CD4-positive, alpha-beta T cell (primary cell): ENCODE results near the gene ERFE. TPM values are rescaled to one million over a fixed set of nuclear protein-coding genes. Genes with fewer than 3 reads are reported as not detected.

Source experiments
- ATAC-seq: fragments of 200-7000 bp; cut with Tn5 transposase; one replicate; pipeline ENCODE4 v1.10.0; 2022; ENCODE audit warnings: mild to moderate bottlenecking; ENCODE audit not compliant: poor library complexity
- CTCF ChIA-PET: fragments of 350-600 bp; sonication (Branson Sonifier 250); formaldehyde crosslinking; loops from one replicate; lab custom pipeline; 2021; ENCODE audit warnings: antibody characterized with exemption, inconsistent platforms; lab: Charles Lee
- POLR2A ChIA-PET: fragments of 350-600 bp; sonication (Branson Sonifier 250); formaldehyde crosslinking; loops from one replicate; lab custom pipeline; 2021; ENCODE audit warnings: antibody characterized with exemption, inconsistent platforms; lab: Charles Lee
- DNase-seq, 14 experiments: peaks; one replicate each; pipeline ENCODE4 v3.0.0-alpha.2; 2013 to 2020; ENCODE audit warnings: mixed read lengths in 2 of 14
- H3K27ac ChIP-seq, 2 donors: one replicate each; pipeline versions ENCODE4 v1.5.1 to v1.7.0; 2013; ENCODE audit warnings: low read length in 2 of 2, low read depth in 1 of 2, mild to moderate bottlenecking in 1 of 2
- H3K27me3 ChIP-seq, 2 experiments: 1 replicate in 1 of 2; 2 replicates in 1 of 2; pipeline versions ENCODE4 v1.6.1 to v1.7.0; 2013; ENCODE audit warnings: low read length in 2 of 2, control low read depth in 1 of 2, mild to moderate bottlenecking in 1 of 2, moderate library complexity in 1 of 2; ENCODE audit not compliant: insufficient read depth in 2 of 2, control insufficient read depth in 1 of 2
- H3K36me3 ChIP-seq: one replicate; pipeline ENCODE4 v1.6.1; 2013; ENCODE audit warnings: low read length, control low read depth; ENCODE audit not compliant: insufficient read depth
- H3K4me1 ChIP-seq: one replicate; pipeline ENCODE4 v1.6.1; 2013; ENCODE audit warnings: low read length, control low read depth; ENCODE audit not compliant: insufficient read depth
- H3K4me3 ChIP-seq: one replicate; pipeline ENCODE4 v1.5.1; 2013; ENCODE audit warnings: mild to moderate bottlenecking, low read length, moderate library complexity
- H3K9me3 ChIP-seq, 2 experiments: 1 replicate in 1 of 2; 2 replicates in 1 of 2; pipeline versions ENCODE4 v1.6.1 to v1.7.0; 2013; ENCODE audit warnings: low read length in 2 of 2, mild to moderate bottlenecking in 2 of 2, control low read depth in 1 of 2, moderate library complexity in 1 of 2; ENCODE audit not compliant: control insufficient read depth in 1 of 2, insufficient read depth in 1 of 2
- H3K27ac Mint-ChIP-seq: one replicate; pipeline ENCODE4 v1.8.0; 2020; ENCODE audit warnings: mixed read lengths
- H3K27me3 Mint-ChIP-seq: one replicate; pipeline ENCODE4 v1.8.0; 2021; ENCODE audit warnings: mixed read lengths
- H3K36me3 Mint-ChIP-seq: one replicate; pipeline ENCODE4 v1.8.0; 2021; ENCODE audit warnings: low read depth, mixed read lengths
- H3K4me1 Mint-ChIP-seq: one replicate; pipeline ENCODE4 v1.8.0; 2021; ENCODE audit warnings: low read depth, mixed read lengths
- H3K4me3 Mint-ChIP-seq: one replicate; pipeline ENCODE4 v1.8.0; 2020; ENCODE audit warnings: mild to moderate bottlenecking, mixed read lengths
- H3K9me3 Mint-ChIP-seq: one replicate; pipeline ENCODE4 v1.8.0; 2020; ENCODE audit warnings: mixed read lengths
- intact Hi-C, 2 experiments: fragments of 100-400 bp; cut with DNase I in 1 of 2; cut with micrococcal nuclease in 1 of 2; formaldehyde crosslinking; loops; one replicate each; pipeline versions ENCODE4 v1.15.1 to v1.9.0; 2023 to 2025; cut with DNase I, micrococcal nuclease
- total RNA-seq, 174 experiments: library from RNA in 2 of 174; stranded (reverse) in 2 of 174; gene quantifications; one replicate each; pipeline ENCODE4 v1.2.3 and lab custom pipeline; 2021 to 2026
- TF ChIP-seq, protein P1 (sequence below): fragments of 200-600 bp; IDR thresholded peaks from one replicate; pipeline ENCODE4 v1.8.0; 2022; ENCODE audit warnings: antibody characterized with exemption, mild to moderate bottlenecking

ERFE gene
- total RNA-seq, 2 experiments from 2014 or later = not detected

DNA sequence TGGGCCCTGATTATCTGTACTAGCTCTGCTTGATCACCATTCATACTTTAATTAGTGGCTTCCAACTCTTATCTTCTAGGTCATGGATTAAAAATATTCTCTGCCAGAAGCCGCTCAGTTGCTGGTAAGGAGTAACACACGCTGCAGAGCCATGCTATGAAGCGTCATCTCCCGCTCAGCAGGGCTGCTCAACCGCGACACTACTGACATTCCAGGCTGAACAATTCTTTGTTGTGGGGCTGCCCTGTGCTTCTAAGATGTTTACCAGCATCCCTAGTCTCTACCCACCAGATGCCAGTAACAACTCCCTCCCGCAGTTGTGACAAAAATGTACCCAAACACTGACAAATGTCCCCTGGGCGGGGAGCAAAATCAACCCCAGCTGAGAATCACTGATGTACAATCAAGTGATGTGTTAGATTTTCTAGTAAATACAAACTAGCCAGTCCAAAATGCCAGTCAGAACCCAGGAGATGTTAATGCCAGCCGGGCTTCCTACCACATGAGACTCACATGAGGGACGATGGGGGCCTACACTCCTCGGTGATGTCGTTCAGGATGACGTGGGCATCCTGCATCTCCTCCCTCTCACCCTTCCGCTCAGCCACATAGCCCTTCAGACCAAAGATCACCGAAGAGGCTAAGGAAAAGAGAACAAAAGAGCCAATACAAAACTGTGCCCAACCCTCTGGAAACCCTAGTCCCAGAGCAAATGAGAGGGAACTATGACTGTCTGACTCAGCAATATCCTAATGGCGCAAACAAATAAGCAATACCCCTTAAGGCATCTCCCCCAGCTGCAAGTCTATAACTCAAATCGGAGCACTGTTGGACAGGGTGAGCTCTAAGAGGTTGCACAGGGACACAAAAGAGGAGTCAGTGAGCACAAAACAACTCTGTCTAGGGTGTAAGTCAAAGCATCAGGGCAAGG is 29.1 kb downstream of the ERFE start:
- ChIA-PET POLR2A (interaction anchor here (1.6 kb wide), 1 partner anchor 16 kb away, joined by 3 read pairs; the partner anchor contains the start of gene ILKAP), CTCF (no interaction called here)
- ATAC-seq (no peak), DNase-seq (no peak)
- no peaks in the 10 kb centered on the region for H3K4me1 ChIP-seq
- H3K36me3 ChIP-seq = peaks cover 85% of the 10 kb centered on the region
- Mint-ChIP-seq H3K27ac (no peak overlapping the region), H3K36me3 (peaks cover 99% of the 10 kb centered on the region), H3K4me1 (no peaks in the 10 kb centered on the region), H3K9me3 (no peaks in the 10 kb centered on the region), H3K27me3 (no peaks in the 10 kb centered on the region), H3K4me3 (no peak overlapping the region)
- intact Hi-C loops = no loop called here
- H3K27ac ChIP-seq = no peak overlapping the region
- H3K27me3 ChIP-seq = no peaks in the 10 kb centered on the region
- no peak overlapping the region for H3K4me3 ChIP-seq
- H3K9me3 ChIP-seq = no peaks in the 10 kb centered on the region
- TF ChIP-seq, protein P1, sequence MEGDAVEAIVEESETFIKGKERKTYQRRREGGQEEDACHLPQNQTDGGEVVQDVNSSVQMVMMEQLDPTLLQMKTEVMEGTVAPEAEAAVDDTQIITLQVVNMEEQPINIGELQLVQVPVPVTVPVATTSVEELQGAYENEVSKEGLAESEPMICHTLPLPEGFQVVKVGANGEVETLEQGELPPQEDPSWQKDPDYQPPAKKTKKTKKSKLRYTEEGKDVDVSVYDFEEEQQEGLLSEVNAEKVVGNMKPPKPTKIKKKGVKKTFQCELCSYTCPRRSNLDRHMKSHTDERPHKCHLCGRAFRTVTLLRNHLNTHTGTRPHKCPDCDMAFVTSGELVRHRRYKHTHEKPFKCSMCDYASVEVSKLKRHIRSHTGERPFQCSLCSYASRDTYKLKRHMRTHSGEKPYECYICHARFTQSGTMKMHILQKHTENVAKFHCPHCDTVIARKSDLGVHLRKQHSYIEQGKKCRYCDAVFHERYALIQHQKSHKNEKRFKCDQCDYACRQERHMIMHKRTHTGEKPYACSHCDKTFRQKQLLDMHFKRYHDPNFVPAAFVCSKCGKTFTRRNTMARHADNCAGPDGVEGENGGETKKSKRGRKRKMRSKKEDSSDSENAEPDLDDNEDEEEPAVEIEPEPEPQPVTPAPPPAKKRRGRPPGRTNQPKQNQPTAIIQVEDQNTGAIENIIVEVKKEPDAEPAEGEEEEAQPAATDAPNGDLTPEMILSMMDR = no peak

DNA sequence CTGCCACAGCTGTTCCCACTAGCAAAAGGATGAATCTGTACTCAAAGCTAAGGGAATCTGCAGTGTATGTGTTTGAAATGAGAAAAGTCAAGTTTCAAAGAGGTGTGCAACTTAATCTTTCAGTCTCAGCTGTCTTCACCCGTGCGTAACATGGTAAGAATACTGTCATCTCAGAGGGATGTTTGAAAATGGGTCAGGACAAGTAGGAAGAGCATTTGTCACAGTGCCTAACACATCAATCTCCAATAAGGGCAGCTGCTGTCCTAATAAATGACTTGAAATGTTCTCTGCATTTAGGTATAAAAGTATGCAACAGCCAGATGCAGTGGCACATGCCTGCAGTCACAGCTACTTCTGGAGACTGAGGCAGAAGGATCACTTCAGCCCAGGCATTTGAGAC is 31.7 kb downstream of the ERFE start:
- Histone ChIP-seq H3K27me3 (no peaks in the 10 kb centered on the region), H3K4me1 (no peaks in the 10 kb centered on the region), H3K27ac (no peak overlapping the region), H3K4me3 (no peak overlapping the region), H3K9me3 (no peaks in the 10 kb centered on the region), H3K36me3 (peaks cover 83% of the 10 kb centered on the region)
- Mint-ChIP-seq H3K36me3 (peaks cover 97% of the 10 kb centered on the region), H3K27me3 (no peaks in the 10 kb centered on the region), H3K9me3 (no peaks in the 10 kb centered on the region), H3K27ac (no peak overlapping the region), H3K4me1 (no peaks in the 10 kb centered on the region), H3K4me3 (no peak overlapping the region)
- ChIA-PET CTCF (interaction anchor here (1.1 kb wide), 1 partner anchor 11 kb away, joined by 3 read pairs; no protein-coding TSS in a partner anchor), POLR2A (no interaction called here)
- DNase-seq = no peak
- TF ChIP-seq, protein P1 = no peak
- ATAC-seq = no peak
- intact Hi-C loops = no loop called here

DNA sequence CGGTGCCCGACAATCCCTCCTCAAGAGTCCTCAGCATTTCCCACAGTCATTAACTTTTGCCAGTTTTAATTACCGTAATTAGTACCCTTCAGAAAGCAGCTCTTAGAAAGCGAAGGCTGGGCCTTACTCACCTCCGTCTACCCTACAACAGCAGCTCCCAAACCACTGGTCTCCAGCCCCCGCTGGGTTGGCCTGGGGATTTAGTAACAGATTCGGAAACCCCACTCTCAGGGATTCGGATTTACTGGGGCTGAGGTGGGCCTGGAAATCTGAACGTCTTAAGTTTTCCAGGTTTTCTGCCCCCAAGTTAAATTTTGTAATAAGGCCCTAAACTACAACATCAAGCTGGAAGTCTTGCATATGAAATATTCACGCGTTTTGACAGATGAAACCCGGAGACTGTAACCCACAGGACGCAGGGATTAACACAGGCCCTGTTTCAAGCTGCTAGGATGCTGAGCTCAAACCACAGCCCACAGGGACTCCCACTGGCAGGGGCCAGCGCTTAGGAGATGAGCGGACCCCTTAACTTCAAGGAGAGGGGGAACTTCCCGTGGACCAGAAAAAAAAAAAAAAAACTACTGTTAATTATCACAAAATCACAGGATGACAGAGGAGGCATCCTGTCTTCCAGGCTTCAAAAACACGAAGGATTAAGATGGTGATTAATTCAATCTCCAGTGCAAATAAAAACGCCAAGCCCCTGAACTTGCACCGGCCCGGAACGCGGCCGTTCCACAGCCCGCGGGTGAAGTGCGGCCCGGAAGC is 43.7 kb downstream of the ERFE start:
- no peaks in the 10 kb centered on the region for H3K9me3 Mint-ChIP-seq
- H3K27me3 ChIP-seq = no peaks in the 10 kb centered on the region
- peaks cover 16% of the 10 kb centered on the region for H3K36me3 Mint-ChIP-seq
- ChIA-PET CTCF (interaction anchor here (0.7 to 1.5 kb wide), 4 partner anchors 12 to 398 kb away, joined by 3 to 4 read pairs (median 3); no protein-coding TSS in a partner anchor), POLR2A (interaction anchor here (1.0 to 2.6 kb wide), 4 partner anchors 29 to 234 kb away, joined by 3 to 18 read pairs (median 4); no protein-coding TSS in a partner anchor)
- H3K27me3 Mint-ChIP-seq = no peaks in the 10 kb centered on the region
- TF ChIP-seq, protein P1 = no peak
- no peaks in the 10 kb centered on the region for H3K9me3 ChIP-seq
- peak overlapping the region; percentile 12 to 42 for H3K27ac ChIP-seq
- peak overlapping the region; percentile 95 for H3K4me3 Mint-ChIP-seq
- H3K4me1 Mint-ChIP-seq = peaks cover 48% of the 10 kb centered on the region
- H3K4me3 ChIP-seq = peak overlapping the region; percentile 70
- no peaks in the 10 kb centered on the region for H3K36me3 ChIP-seq
- peak in 5 of 14 experiments; percentile 8 to 53 (median 27) for DNase-seq
- peaks cover 40% of the 10 kb centered on the region for H3K4me1 ChIP-seq
- intact Hi-C loops = loop anchor here (1.0 to 10.0 kb wide), 6 partner anchors 28 to 508 kb away; partner anchors contain the start of genes ASB1 (in 1 of the 2), PER2 (in 1 of the 2), SCLY (in 1 of the 2) and UBE2F (in 1 of the 2)
- peak overlapping the region; percentile 91 for H3K27ac Mint-ChIP-seq
- ATAC-seq = no peak
